ENCODE results near the gene GZF1.
"Not testable (repeated sequence)": the region's sequence is repeated elsewhere in the genome, so short reads cannot be mapped to it uniquely, and the experiment has no call there.

Gene GZF1

DNA sequence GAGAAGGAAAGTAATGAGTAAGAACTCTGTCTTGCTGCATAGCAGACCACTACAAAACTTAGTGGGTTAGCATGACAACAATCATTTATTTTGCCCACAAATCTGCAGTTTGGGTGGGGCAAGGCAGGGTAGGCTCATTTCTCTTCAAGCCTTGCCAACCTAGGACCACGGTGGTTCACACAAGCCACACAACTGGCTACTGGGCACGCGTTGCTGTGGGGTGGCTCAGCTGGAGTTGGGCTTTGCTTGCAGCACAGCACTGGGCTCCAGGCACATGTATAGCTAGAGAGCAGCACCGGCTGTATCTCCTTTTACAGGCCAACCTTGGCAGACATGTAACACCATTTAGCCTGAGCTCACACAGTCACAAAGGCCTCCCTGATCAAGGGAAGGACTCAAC, 16.0 kb upstream of the GZF1 start:
- DNase-seq: no peak

DNA sequence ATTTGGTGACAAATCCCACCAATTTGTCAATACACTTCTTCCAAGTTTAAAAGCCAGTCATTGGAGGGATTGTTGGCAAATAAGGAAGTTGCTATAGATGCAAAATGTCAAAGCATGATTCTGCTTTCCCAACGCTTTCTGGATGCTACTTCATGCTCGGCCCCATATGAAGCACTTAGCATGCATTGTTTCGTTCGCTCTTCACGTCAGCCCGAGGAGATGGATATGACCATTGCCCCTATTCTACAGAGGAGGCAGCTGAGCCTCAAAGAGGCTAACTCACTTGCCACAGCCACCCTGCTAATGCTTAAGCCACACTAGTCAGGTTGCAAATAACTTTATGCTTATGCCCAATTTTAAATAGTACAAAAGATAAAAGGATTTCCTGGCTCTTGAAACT, 14.2 kb upstream of the GZF1 start:
- DNase-seq: no peak

DNA sequence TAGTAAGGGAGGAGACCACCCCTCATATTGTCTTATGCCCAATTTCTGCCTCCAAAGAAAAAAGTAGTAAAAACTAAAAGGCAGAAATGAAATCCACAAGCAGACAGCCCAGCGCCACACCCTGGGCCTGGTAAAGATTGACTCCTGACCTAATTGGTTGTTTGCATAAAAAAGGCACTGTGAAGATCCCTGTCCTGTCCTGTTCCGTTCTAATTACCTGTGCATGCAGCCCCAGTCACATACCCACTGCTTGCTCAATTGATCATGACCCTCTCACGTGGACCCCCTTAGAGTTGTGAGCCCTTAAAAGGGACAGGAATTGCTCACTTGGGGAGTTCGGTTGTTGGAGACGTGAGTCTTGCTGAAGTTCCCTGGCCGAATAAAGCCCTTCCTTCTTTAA, 13.5 kb upstream of the GZF1 start:
- DNase-seq: not testable (repeated sequence)

DNA sequence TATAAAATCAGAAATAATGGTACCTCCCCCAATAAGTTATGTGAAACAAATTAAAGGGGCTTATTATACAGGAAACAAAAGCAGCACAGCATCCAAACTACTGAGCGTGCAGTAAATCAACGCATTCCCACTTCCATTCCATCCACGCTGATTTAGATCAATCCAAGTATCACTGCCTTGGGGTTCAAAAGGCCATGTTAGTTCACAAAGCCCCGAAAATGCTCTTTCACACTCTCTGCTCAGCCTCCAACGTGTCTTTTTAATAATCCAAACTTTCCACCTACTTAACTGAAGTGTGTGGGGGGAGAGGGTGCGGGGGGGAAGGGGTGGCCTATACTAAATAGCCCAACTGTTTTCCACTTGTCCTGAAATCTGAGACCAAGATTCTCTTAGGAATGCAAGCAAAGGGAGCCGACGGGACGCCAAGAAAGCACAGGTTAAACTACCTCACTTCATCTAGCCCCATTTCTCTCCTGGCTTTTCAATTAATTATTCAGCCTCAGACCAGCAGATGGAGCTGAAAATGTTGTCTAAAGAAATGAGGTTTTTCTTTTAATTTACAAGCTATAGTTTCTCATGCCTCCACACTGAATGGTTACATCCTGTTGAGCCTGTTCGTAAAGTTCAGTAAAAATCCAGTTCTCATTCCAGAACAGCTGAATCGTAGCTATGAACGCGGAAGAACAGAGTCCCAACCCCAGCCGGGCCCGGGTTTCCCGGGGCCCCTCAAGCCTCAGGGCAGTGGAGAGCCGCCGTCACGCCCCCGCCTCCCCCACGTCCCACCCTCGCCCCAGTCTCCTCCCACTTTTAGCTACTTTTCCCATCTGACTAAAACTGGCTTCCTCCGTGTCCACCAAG, 12.4 kb upstream of the GZF1 start:
- peak in 20 of 56 donors; percentile 32 to 91 (median 84) for DNase-seq

DNA sequence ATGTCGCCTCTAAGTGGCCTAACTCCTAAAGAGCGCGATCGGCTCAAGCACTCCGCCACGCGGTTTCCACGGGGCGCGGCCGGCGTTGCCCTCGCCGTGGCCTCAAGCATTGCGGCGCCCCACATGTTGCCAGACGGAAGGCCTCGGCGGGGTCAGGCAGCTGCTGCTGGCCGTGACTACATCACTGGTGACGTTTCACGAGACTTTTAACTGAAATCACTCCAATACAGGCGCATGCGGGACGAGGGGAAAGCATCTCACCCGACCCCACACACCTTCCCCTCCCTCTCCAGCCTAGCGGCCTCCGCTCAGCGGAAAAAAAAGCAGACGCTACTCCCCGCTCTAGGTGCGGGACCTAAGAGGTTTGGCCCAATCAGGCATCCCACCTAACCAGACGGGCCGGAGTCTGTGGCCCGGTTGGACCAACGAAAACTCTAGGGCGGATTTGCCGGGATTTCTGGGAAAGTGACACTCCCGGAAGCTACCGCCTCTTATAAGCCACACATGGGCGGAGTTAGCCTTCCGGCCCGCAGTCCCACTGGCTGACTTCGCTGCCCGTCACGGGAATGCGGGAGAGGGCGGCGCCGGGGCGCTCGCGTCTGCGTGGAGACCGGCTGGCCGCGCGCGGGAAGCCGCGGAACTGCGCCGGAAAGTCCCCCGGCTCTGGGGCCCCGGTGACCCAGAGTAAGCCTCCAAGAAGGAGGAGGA, 11.6 kb upstream of the GZF1 start, which contains the start of gene NXT1:
Gene NXT1, plus strand, starts transcription at position 596 of the 708 bp plus-strand sequence. CDS start 3,251 bp downstream, outside the sequence.
- DNase-seq: peak; percentile 78 to 98 (median 96)

DNA sequence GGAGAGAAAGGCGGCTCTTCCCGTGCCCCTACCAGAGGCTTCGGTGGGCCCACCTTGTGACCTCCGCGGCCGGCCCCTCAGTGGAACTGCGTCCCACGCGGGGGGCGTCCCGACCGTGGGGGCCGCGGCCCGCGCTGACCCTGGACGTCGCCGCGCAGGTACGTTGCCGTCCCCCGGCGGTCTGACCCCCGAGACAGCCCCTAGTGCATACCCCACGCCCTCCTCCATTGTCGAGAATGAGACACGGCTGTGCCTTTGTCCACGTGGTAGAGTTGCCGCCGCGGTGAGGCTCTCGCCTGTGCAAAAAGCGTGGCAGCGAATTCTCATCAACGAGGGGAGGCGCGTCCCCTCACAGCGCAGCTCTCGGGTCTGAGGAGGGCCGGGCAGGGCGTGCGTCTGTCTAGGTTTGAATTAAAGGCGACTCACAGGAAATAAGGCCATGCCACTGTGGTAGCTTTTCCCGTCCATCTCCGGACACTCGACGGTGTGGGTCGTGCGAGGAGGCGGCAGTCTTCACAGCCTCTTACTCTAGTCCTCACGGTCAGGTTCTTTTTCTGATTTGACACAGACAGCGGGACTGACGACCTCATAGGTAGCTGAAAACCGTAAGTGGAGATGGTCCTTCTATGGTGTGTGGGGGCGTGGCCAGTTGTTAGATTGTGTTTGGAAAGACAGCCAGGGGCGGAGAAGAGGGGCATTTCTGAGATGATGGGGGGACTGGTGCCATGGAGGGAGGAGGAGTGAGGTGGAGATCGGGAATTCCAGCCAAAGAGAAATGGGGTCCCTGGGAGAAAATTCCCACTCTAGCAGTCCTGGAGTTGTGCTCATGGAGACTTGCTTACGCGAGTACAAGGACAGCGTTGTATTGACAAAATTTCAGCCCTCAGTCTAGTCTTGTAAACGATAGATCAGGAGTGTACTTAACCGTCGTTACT, 10.8 kb upstream of the GZF1 start:
- peak in 35 of 56 donors; percentile 21 to 76 (median 43) for DNase-seq

DNA sequence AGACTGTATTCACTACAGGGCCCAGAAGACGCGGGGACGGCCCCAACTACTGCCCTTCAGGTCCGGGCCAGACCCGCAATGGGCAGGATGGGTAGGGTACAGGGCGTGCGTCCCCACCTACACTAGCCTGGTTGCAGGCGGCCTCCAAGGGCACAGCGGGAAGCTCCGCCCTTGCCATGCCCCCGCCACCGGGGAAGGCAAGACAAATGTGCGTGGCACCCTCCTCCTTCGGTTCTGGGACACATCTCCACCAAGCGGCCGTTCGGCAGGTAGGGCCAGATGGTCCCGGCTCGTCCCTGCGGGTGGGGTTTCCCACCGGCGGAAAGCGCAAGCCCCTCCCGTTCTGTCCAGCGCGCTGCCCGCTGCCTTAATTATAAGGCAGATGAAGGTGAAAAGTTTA, 5.8 kb upstream of the GZF1 start:
- no peak for DNase-seq

DNA sequence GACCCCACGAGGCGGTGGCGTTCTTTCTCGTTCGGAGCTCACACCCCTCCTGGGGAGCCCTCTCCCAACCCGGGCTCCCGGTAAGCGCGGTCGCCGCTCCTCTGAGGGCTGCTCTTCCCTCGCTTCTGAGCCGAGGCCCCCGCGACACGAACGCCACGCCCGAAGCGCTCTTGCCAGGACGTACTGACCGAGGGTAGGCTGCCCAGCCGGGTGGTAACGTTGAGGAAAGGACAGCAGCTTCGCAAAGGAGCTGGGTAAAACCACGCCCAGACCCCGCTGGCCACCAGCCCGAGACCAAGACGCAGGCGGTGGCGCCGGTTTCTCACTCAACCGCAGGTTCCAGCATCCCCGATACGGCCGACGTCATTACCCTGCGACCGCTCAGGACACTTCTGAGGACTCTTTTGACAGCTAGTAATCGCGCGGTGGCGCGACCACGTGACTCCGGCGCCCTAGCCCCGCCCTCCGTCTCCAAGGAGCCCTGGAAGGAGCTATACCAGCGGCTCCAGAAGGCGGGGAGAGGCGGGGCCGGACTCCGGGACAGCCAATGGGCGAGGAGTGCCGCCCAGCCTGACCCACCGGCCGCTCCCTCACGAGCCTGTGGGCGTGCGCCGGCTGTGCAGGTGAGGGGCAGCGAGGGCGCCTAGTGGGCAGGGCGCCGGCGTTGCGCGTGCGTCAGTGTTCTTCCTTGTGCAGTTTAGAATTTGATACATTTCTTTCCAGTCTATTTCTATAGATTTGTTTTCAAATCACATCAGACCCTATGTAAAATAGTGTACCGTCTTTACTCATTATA, 4.0 kb upstream of the GZF1 start:
- DNase-seq: peak; percentile 89 to 100 (median 98)

DNA sequence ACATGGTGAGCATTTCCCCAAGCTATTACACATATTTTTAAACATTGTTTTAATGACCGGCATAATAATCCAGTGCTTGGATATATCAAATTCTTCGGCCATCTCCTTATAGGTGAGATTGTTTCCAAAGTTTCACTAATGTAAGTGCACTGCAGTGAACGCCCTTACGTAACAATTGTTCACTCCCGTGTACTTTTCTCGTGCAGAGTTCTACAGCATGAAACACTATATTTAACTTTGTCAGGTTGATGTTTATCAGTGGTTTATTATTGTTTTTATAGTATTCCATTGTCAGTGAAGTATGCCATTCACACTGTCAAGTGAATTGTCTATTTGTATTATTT, 3.4 kb upstream of the GZF1 start:
- DNase-seq: no peak

DNA sequence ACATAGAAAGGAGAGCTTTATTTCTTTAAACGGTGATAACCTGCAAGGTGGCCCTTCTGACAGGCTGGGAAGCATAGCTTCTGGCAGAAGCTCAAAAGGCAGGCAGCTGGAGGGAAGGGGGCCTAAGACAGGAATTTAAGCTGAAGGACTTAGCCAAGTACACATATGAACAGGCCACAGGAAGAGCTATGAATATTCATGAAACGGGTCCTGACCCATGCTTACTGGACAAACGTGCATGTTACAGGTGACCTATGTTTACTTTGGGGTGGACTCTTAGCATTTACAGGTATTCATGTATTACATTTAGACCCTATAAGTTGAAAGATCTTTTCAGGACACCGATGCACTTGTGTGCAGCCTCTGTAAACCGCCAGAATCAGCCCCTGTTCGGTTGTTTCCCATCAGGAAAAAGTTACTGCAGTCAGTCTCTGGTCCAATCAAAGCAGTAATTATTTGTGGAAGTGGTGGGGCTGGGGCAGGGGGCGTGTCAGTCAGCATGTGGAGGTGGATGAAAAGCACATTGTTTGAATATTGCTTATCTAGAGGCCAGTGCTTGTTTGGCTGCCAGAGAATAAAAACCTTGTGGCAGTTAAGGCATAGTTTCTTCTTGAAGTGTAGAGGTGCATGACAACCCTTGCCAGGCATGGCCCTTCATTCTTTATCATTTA, 2.9 kb upstream of the GZF1 start:
- DNase-seq: no peak

DNA sequence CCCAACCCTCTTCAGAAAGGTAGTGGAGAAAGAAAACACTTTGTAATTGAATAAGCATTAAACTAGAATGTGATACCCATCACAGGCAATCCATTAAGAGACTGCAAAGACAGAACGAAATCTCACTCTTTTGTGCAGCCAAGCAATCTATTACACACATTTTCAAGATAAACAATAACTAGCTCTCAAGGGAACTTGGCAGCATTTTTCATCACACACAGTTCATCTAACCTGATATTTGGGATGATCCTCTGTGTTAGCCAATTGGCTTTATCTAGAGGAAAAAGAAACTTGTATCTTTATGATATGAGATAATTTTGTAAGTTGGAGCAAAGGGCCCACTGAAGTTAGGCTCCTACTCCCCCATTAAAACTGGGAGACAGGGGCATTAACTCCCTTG, 1.5 kb upstream of the GZF1 start:
- DNase-seq: no peak

DNA sequence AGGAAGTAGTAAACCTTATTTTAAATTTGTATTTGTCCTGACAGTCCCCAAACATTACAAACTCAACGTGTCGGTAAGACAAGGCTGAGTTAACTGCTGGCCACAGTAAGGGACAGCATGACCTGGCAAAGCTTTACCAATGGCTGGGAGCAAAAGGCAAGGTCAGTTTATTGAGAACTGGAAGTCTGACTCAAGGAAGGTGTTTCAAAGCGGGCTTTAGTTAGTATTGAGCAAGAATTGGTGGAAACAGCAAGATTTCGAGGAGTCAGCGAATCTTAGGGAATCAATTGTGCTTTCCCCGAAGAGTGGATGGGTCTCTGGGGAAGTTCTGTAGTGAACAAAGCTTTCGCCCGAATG, 885 bp upstream of the GZF1 start:
- DNase-seq: no peak

DNA sequence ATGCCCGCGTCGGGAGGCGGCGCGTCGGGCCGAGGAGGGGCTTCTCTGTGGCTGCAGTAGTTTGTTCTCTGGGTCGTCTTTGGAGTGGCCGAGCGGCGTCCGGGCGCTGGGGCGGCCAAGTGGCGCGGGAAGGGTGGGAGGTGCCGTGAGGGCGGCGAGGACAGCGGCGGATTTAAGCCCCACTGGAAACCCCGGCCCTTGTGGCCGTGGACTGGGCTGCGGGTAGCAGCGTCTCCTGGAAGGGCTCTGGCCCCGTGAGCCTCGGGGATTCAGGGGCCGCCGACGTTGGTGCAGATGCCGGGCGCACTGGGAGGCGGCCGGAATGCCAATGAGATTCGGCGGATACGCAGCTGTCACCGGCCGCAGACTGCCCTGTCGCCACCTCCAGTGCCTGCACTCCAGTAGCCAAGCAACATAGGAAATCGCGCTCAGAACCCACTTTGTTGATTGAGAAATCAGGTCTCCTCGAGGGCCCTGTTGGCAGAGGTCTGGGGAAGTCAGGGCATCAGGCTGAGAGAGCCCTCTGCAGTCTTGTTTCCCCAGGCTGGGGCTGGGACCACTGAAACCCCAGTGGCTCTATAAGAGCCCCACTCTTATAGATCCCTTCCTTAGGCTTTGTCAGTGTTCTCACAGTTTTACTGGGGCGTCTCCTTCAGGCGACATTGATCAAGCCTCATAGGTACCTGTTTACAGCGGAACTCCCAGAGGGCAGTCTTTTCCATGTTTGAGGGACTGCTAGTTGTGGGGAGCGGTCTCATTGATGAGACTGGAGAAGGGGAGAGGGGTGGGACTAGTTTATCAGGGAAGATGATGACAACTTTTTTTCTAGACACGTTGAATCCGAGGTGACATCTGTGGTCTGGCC, 642 bp downstream of the GZF1 start:
- peak in 18 of 56 donors; percentile 11 to 70 (median 60) for DNase-seq

DNA sequence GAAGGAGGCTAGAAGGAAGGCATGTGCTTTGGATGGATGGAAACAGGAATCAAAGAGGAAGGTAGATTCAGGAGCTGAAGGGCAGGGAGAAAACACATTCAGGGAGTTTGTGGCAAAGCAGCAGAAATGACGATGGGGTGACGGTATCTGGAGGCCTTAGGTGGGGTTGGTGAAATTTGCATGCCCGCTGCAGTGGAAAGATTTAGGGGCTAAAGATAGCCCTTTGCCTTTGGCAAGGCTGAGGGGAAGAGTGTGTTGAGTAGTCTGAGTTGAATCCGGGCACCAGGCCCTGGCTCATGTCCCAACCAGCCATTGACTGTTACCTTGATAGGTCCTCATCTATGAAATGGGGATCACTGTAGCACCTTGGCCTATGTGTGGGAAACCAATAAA, 1.3 kb downstream of the GZF1 start:
- DNase-seq: no peak

DNA sequence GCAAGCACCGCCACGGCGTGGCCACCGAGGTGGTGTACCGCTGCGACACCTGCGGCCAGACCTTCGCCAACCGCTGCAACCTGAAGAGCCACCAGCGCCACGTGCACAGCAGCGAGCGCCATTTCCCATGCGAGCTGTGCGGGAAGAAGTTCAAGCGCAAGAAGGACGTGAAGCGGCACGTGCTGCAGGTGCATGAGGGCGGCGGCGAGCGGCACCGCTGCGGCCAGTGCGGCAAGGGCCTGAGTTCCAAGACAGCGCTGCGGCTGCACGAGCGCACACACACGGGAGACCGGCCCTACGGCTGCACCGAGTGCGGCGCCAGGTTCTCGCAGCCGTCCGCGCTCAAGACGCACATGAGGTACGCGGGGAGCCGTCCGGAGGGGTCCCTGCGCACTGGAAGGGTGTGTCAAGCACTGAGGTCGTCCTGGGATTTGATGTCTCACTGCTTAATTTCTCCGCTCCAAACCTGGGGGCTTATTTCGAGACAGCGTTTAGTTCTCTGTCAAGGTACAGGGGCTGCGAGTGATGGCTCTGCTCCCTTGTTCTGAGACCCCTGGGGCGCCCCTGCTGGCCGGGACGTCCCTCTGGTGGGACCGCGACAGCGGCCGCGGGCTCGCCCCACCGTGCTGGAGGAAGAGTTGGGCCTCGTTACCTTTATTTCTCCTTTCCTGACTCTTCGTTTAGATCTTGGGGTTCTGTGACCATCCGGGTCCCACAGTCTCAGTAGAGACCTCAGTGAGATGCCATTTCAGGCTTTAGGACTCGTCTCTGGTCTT, 3.6 kb downstream of the GZF1 start:
- no peak for DNase-seq

DNA sequence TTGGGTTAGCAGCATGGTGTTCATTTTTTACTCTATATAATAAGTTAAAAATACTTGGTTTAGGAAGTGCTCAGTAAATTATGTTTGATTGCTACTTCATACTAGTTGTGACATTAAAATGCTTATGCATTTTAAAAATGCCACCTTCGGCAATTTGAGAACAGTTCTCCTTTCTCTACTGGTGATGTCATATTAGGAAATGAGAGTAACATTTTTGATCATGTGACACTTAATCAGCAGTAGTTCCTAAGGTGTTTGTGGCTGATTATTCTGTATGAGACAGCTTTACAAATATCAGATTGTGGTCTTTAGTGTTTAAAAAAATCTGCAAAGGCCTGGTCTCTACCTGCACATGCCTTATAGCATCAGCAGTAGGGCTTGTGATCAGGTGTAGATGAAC, 4.4 kb downstream of the GZF1 start:
- no peak for DNase-seq

DNA sequence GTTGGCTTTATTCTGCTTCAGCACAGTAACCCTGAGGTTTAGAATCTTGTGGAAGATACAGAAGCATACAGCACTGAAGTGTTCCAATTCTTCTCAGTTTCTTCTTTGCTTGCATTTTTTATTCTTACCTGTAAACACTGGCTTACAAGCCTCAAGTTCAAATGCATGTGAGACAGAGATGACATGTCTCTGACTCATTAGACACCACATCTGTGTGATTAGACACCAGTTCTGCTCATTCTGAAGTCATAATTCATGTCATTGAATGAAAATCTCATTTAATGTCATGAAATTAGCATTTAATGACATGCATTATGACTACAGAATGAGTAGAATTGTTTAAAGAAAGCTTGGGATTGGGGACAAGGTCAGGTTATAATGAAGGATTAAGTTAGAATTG, 5.8 kb downstream of the GZF1 start:
- DNase-seq: no peak

DNA sequence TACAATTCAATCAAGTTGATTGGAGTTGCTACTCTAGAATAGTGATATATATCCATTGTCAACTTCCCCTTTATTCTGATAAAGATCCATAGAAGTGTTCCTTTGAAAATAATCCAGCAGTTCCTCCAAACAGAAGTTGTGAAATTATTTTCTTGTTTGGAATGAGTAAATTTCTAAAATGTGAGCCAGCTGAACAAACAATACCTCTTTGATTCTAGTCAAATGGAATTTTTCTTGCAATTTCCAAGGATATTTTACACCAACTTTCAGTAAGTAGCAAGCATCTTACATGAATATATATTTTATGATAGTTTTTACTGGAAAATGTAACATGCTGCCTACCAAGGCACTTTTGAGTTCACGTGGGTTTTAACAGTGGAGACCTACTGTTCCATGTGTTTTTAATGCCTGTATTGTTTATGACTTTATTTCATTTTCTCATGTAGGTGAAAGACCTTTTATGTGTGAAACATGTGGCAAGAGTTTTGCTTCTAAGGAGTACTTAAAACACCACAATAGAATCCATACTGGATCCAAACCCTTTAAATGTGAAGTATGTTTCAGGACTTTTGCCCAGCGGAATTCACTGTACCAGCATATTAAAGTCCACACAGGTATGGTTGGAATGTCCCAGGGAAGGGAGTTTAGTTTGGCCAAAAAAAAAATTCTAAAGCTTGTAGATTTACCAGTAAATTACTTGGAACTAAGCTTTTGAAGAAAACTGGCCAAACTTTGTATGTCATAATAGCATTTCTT, 6.5 kb downstream of the GZF1 start:
- no peak for DNase-seq

Data from nucleus accumbens (tissue), 56 donors.